T-helper 1 cell treated with Interleukin-12 subunit alpha and Interleukin-12 subunit beta and Interleukin-4 antibody, amounts not matched to agents 30 μg/mL and 1 μg/mL, for 36 hours (primary cell): ENCODE data around the gene GPT2.
A peak's percentile ranks its signal among the peaks of the same experiment; 100 is the strongest.
"Not testable (repeated sequence)": the region's sequence is repeated elsewhere in the genome, so short reads cannot be mapped to it uniquely, and the experiment has no call there.

ENCODE experiments used
- H3K27ac Mint-ChIP-seq: one replicate; pipeline ENCODE4 v1.8.0; 2021; ENCODE audit warnings: mild to moderate bottlenecking, mixed read lengths
- H3K27me3 Mint-ChIP-seq: one replicate; pipeline ENCODE4 v1.8.0; 2021; ENCODE audit warnings: low read depth, mixed read lengths
- H3K36me3 Mint-ChIP-seq: one replicate; pipeline ENCODE4 v1.8.0; 2021; ENCODE audit warnings: low read depth, mixed read lengths
- H3K4me1 Mint-ChIP-seq: one replicate; pipeline ENCODE4 v1.8.0; 2021; ENCODE audit warnings: low read depth, mixed read lengths
- H3K4me3 Mint-ChIP-seq: one replicate; pipeline ENCODE4 v1.8.0; 2021; ENCODE audit warnings: mild to moderate bottlenecking, moderate library complexity, mixed read lengths
- H3K9me3 Mint-ChIP-seq: one replicate; pipeline ENCODE4 v1.8.0; 2021; ENCODE audit warnings: mixed read lengths

GPT2 gene

GRCh38 chr16:46944713-46945112 is 60.6 kb downstream of the GPT2 start:
- not testable (repeated sequence) for H3K27ac Mint-ChIP-seq, H3K36me3 Mint-ChIP-seq, H3K4me3 Mint-ChIP-seq, H3K9me3 Mint-ChIP-seq, H3K27me3 Mint-ChIP-seq
- H3K4me1 Mint-ChIP-seq, result peaks cover 17% of the 10 kb centered on the region

DNA sequence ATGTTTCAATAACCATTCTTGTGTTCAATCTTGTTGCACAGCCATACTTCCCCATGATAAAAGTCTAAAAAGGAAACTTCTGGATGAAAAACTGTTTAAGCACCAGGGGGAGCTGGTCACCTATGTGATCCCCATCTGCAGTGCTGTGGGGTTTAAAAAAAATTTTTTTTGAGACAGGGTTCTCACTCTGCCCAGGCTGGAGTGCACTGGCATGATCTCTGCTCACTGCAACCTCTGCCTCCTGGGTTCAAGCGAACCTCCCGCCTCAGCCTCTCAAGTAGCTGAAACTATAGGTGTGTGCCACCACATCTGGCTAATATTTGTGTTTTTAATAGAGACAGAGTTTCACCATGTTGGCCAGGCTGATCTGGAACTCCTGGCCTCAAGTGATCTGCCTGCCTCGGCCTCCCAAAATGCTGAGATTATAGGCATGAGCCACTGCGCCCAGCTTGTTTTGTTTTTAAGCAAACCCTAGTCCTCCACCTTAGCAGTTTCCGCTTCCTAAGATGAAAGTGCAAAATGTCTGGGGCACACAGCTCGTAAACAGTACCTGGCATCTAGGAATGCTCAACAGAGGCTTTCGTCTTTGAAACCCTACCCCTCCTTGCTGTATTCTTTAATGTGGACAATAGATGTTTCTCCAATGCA is 63.9 kb downstream of the GPT2 start:
- Mint-ChIP-seq H3K27ac (no peak overlapping the region), H3K4me3 (no peak overlapping the region), H3K4me1 (peaks cover 9% of the 10 kb centered on the region), H3K36me3 (peaks cover 2% of the 10 kb centered on the region), H3K27me3 (no peaks in the 10 kb centered on the region), H3K9me3 (no peaks in the 10 kb centered on the region)

DNA sequence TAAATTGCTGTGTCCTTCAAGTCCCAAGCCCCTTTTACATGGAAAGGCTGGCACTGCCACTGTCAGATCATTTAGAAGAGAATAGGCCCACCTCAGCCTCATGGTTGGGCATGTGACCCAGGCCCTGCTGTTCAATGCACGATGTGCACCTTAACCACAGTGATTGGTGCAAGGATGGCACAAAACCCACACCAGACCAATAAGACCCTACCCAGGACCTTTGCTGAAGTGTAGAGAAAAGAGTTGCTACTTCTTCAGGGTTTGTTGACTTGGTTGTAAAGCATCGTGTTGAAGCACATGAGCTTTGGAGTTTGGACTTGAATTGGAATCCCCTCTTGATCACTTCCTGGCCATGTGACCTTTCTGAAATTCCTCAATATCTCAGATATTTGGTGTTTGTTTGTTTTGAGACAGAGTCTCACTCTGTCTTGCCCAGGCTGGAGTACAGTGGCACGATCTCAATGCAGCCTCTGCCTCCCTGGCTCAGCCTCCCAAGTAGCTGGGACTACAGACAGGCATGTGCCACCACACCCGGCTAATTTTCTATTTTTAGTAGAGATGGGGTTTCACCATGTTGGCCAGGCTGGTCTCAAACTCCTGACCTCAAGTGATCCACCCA is 64.5 kb downstream of the GPT2 start:
- Mint-ChIP-seq H3K27ac (no peak overlapping the region), H3K4me3 (no peak overlapping the region), H3K27me3 (no peaks in the 10 kb centered on the region), H3K9me3 (no peaks in the 10 kb centered on the region), H3K4me1 (peaks cover 5% of the 10 kb centered on the region), H3K36me3 (no peaks in the 10 kb centered on the region)

DNA sequence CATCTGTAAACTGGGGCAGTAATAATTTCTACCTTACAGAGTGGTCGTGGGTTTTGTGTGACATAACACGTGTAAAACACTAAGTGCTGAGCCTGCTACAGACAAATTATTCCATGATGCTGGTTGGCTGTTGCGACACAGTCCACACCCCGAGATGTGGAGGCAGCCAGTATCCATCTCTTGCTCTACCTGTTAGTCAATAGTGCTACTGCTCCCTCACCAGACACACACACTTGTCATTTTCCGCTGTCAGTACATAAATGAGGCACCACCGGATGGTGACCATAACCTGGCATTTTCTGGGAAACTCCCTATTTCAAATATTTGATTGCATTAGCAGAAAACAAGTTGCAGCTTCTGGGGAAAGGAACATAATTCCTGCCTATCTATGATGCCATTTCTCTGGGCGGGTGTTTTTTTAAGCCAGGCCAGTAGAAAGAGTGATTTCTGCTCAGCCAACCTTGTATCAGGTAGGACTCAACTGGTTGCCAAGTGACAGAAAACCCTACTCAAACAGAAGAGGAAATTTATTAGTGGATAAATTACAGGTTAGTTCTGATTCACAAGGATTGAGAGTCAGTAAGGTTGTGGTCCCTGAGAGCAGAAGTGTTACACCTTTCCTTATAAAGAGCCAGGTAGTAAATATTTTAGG is 65.2 kb downstream of the GPT2 start:
- no peak overlapping the region for H3K27ac Mint-ChIP-seq
- H3K4me3 Mint-ChIP-seq, result no peak overlapping the region
- H3K9me3 Mint-ChIP-seq, result no peaks in the 10 kb centered on the region

DNA sequence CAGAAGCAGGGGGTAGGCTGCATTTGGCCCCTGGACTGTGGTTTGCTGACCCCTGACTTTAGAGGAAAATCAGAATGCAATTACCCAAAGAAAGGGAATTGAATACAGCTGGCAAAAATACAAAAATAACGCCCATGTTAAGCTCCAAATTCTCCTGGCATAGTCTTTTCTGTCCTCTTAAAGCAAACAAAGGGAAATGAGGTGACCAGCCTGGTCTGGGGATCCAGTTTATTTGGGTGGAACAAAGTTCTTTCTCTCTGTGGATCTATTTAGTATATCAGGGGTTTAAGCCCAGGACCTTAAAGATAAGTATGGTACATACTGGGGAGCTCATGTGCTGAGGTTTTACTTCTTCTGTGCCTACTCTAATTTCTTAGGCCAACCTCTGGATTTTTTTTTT is 65.8 kb downstream of the GPT2 start:
- no peaks in the 10 kb centered on the region for H3K27me3 Mint-ChIP-seq
- peaks cover 3% of the 10 kb centered on the region for H3K4me1 Mint-ChIP-seq
- peaks cover 3% of the 10 kb centered on the region for H3K36me3 Mint-ChIP-seq
- H3K27ac Mint-ChIP-seq, result no peak overlapping the region
- H3K9me3 Mint-ChIP-seq, result no peaks in the 10 kb centered on the region
- no peak overlapping the region for H3K4me3 Mint-ChIP-seq

More for the DNA sequence above, 65.2 kb downstream of the GPT2 start:
- no peaks in the 10 kb centered on the region for H3K27me3 Mint-ChIP-seq
- no peaks in the 10 kb centered on the region for H3K36me3 Mint-ChIP-seq
- peaks cover 1% of the 10 kb centered on the region for H3K4me1 Mint-ChIP-seq

GRCh38 chr16:46954562-46954961 is 70.4 kb downstream of the GPT2 start:
- peaks cover 26% of the 10 kb centered on the region for H3K36me3 Mint-ChIP-seq
- H3K4me3 Mint-ChIP-seq, result no peak overlapping the region
- no peaks in the 10 kb centered on the region for H3K27me3 Mint-ChIP-seq
- no peaks in the 10 kb centered on the region for H3K9me3 Mint-ChIP-seq
- H3K27ac Mint-ChIP-seq, result no peak overlapping the region
- H3K4me1 Mint-ChIP-seq, result peaks cover 2% of the 10 kb centered on the region

DNA sequence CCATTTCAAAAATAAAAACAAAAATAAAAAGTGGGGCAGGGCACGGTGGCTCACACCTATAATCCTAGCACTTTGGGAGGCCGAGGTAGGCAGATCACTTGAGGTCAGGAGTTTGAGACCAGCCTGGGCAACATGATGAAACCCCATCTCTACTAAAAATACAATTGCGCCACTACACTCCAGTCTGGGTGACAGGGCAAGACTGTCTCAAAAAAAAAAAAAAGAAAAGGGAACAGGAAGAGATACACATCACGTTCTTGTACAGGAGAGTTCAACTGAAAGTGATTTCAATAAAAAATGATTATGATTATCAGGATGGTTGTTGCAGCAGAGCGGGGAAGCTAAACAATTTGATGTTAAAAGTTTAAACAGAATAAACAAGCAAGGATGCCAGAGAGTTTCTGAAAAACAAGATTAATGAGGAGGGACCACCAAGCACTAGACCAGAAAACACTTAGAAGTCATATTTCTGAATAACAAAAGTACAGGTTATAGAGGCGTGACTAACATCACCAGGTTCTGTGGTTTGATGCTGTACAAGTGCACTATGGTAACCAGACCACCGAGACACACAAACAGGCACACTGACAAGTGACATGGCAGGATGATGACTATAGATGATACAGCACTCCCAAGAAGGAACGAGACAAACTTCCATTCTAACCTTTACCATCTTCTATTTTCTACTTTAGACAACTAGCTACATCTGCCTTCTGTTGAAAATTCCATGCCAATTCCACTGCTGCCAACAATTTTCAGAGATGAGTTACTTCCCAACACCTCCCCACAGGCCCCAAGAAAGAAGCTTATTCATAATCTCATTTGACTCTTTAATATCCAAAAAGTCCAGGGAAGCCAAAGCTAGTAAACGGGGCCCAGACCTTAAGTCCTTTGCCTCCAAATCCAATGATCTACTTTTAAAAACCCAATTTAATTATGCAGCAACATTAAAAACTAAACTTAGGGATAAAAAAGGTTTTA is 77.5 kb downstream of the GPT2 start:
- Mint-ChIP-seq H3K27me3 (no peaks in the 10 kb centered on the region), H3K27ac (peak overlapping the region; percentile 73), H3K9me3 (no peaks in the 10 kb centered on the region), H3K36me3 (peaks cover 54% of the 10 kb centered on the region), H3K4me1 (peaks cover 19% of the 10 kb centered on the region), H3K4me3 (no peak overlapping the region)

DNA sequence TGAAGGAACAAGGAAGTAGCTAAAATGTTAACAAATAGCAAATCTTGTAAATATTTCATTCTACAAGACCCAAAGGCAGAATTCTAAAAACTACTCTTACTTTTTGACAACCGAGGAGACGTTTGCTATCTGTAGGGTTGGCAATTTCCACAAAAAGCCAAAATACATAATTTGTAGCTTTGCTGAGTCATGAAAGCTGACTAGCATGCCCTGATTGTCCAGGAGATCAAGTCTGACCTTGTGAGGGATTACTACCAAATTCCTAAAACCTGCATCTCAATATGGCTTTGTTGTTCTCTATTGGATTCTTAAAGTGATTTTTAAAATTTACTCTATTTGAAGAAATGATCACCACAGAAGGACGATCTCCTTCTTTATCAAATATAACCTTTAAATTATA is 78.5 kb downstream of the GPT2 start:
- Mint-ChIP-seq H3K9me3 (no peaks in the 10 kb centered on the region), H3K27me3 (no peaks in the 10 kb centered on the region), H3K27ac (no peak overlapping the region), H3K4me1 (peaks cover 19% of the 10 kb centered on the region), H3K36me3 (peaks cover 58% of the 10 kb centered on the region), H3K4me3 (no peak overlapping the region)

DNA sequence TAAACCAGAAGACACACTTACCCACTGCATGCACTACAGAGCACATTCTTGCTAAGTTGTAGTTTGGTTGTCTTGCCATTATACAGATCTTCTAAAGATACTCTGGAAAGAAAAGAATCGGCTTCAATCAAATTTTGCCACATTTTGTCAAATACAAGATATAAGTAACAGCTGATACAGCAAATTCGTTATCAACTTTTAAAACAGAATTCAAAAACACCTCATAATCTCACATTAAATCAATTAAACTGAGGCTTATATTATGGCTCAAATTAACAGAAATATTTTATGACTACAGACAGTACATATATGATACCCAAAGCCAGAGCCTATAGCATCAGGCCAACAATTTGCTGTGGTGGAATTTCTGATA is 83.9 kb downstream of the GPT2 start:
- no peaks in the 10 kb centered on the region for H3K9me3 Mint-ChIP-seq
- H3K4me1 Mint-ChIP-seq, result peaks cover 24% of the 10 kb centered on the region
- peaks cover 49% of the 10 kb centered on the region for H3K36me3 Mint-ChIP-seq
- no peak overlapping the region for H3K27ac Mint-ChIP-seq
- H3K27me3 Mint-ChIP-seq, result no peaks in the 10 kb centered on the region
- H3K4me3 Mint-ChIP-seq, result no peak overlapping the region

DNA sequence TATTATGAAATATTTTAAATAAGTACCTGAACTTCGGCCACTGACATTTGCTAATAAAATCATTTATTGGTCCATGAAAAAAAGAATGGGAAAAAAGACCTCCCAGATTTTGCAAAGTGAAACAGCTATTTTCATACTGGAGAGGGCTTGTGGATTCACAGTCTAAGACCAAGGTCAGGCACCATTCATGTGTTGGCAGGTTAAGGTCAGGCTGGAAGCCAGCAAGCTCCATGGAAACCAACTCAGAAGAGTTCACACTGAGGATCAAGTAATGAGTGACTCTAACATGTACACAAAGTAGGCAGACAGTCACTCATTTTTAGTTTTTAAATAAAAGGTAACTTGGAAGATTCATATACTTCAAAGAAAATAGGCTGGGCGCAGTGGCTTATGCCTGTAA is 85.9 kb downstream of the GPT2 start:
- Mint-ChIP-seq H3K4me3 (no peak overlapping the region), H3K36me3 (peaks cover 34% of the 10 kb centered on the region), H3K27me3 (no peaks in the 10 kb centered on the region), H3K27ac (no peak overlapping the region), H3K4me1 (peaks cover 31% of the 10 kb centered on the region), H3K9me3 (no peaks in the 10 kb centered on the region)

- Mint-ChIP-seq H3K4me3 (peak overlapping the region; percentile 4), H3K4me1 (peaks cover 38% of the 10 kb centered on the region), H3K27me3 (no peaks in the 10 kb centered on the region), H3K27ac (no peak overlapping the region), H3K9me3 (no peaks in the 10 kb centered on the region), H3K36me3 (peaks cover 34% of the 10 kb centered on the region)
These were observed 87.1 kb downstream of the GPT2 start for GRCh38 chr16:46971271-46971670.

DNA sequence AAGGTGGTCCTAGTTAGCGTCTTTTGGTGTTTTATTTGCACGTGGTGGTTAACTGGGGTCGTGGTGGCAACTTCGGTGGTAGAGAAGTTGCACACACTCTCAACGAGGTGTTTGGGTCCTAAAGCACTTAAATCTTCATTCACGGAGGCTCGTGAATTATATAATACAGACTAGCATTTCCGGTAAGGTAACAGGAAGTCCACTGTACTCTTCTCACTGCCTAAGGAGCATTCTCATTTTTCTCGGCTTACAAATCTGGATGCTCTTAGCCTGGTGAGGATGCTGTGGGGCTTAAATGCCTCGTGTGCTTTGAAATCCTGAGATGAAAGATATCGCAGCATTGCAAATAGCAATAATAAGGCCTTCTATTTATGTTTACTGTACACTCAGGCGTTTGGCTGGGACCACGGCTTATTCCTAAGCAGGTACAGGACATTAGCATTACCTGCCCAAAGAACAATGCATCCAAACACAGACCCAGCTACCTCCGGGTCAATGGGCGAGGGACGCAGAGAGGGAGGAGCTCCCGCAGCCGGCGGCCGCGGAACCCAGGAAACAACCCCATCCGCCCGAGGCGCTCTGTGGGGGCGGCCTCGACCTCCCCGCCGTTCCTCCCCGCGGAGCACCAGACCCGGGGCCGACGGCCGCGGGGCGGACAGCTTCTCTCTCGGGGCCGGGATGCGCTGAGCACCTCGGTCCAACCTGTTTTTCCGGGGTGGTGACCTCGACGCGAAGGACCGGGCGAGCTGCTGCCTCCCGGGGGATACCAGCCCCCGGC is 88.5 kb downstream of the GPT2 start:
- H3K36me3 Mint-ChIP-seq, result peaks cover 26% of the 10 kb centered on the region
- H3K9me3 Mint-ChIP-seq, result no peaks in the 10 kb centered on the region
- peaks cover 43% of the 10 kb centered on the region for H3K4me1 Mint-ChIP-seq
- H3K27ac Mint-ChIP-seq, result peak overlapping the region; percentile 92
- H3K27me3 Mint-ChIP-seq, result no peaks in the 10 kb centered on the region
- peak overlapping the region; percentile 98 for H3K4me3 Mint-ChIP-seq

DNA sequence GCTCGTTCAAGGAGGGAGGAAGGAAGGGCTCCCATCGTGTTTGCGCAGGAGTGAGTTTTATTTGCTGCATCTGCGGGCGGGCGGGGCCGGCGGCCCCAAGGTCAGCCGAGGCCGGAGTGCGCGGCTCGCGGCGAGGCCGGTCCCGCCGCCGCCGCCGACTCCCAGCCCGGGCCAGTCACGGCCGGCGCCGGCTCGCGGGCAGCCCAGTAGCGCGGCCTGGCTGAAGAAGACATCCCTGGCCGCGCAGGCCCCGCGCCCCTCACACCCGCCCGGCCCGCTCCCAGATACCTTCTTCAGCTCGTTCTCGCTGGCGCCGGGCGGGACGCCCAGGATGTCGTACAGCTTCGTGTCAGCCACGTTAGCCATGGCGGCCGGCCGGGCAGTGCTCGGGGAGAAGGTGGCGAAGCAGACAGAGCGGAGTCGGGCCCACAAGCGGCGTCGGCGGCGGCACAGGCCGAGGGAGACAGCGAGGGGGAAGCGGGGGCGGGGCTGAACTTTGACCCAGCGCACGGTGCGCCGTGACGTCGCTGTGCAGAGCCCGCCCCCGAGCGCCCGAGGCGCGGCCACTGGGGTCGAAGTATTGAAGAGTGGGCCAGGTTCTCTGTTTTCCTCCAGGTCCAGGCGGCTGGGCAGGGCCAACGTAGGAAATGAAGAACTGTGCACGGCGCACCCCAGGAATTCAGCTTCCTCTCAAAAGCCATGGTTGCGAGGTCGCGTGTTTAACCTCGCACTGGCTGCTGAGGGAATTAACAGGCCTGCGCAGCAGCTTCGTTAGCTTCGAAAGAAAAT is 89.2 kb downstream of the GPT2 start, which contains the start of gene DNAJA2:
Gene DNAJA2 (minus strand): TSS at position 468 of the 789 bp plus-strand sequence. CDS start 102 bp downstream, at position 366.
- Mint-ChIP-seq H3K36me3 (peaks cover 21% of the 10 kb centered on the region), H3K4me3 (peak within 1 kb of the TSS; percentile 98), H3K9me3 (no peaks in the 10 kb centered on the region), H3K27me3 (no peaks in the 10 kb centered on the region), H3K27ac (peak within 1 kb of the TSS; percentile 98), H3K4me1 (peaks cover 43% of the 10 kb centered on the region)
